ENCODE results near the gene SNTA1. TPM values are rescaled to one million over a fixed set of nuclear protein-coding genes. Genes with fewer than 3 reads are reported as not detected.
A peak's percentile ranks its signal among the peaks of the same experiment; 100 is the strongest.

Gene SNTA1
- total and polyA plus RNA-seq, 2 of the 13 experiments (the other 11 are each of a cell fraction or from before 2014, with no cell fraction given) = 16.4 to 18.3 TPM

GRCh38 chr20:33443512-33444239 lies at the start of gene SNTA1 (continued):
- TF ChIP-seq HIC2 (CRISPR knock-in tag; IDR thresholded peaks at IDR 0.05; ENCODE audit: low read depth) = peak; percentile 45; the same call in 1 of the 2 replicates
- peak; percentile 23; the same call in 1 of the 2 replicates for TF ChIP-seq JUN (CRISPR knock-in tag; IDR thresholded peaks at IDR 0.05)
- peak; percentile 24; the same call in 1 of the 2 replicates for TF ChIP-seq FOXC1 (CRISPR knock-in tag; IDR thresholded peaks at IDR 0.05; ENCODE audit: borderline replicate concordance)
- peak; percentile 15; the same call in 1 of the 2 replicates for TF ChIP-seq TARDBP (CRISPR knock-in tag; IDR thresholded peaks at IDR 0.05)
- no peak for TF ChIP-seq ZNF512 (CRISPR knock-in tag; IDR thresholded peaks at IDR 0.05)
- no peak for TF ChIP-seq ZBTB43 (CRISPR knock-in tag; conservative IDR thresholded peaks at IDR 0.05)
- TF ChIP-seq PHF21A (CRISPR knock-in tag; IDR thresholded peaks at IDR 0.05) = peak; percentile 62; the same call in 1 of the 2 replicates
- no peak for TF ChIP-seq ZNF230 (CRISPR knock-in tag; IDR thresholded peaks at IDR 0.05)
- TF ChIP-seq ZNF383 (CRISPR knock-in tag; IDR thresholded peaks at IDR 0.05; ENCODE audit: borderline replicate concordance) = peak; percentile 48; the same call in 1 of the 2 replicates
- TF ChIP-seq GZF1 (CRISPR knock-in tag; IDR thresholded peaks at IDR 0.05) = no peak
- peak; percentile 60 for TF ChIP-seq THAP9 (CRISPR knock-in tag; IDR thresholded peaks at IDR 0.05; ENCODE audit: borderline replicate concordance)
- peak; percentile 39; the same call in 1 of the 2 replicates for TF ChIP-seq POLR2AphosphoS5 (IDR thresholded peaks at IDR 0.05; ENCODE audit: low read depth, low read length)
- no peak for TF ChIP-seq TERF1 (CRISPR knock-in tag; IDR thresholded peaks at IDR 0.05)
